ENCODE results near the gene ADGRL3.
"Not testable (repeated sequence)": the region's sequence is repeated elsewhere in the genome, so short reads cannot be mapped to it uniquely, and the experiment has no call there.

ADGRL3 gene

DNA sequence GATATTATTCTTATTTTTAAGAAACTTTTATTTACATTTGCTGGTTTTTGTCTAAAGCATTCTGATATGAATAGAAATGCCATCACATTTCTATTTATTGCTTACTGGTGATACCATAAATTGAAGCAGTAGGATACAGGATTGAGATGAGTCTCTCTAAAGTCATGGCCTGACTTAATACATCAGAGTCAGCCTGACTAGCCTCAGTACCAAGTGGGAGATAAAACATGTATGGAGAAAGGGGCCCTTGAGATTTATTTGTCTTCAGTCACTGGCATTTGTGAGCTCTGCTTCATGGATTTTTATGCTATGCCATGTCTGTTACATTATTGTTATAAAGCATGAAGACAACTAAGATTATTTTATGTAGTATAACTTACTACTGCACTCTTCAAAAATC is 465.5 kb downstream of the ADGRL3 start:
- no peak for DNase-seq

DNA sequence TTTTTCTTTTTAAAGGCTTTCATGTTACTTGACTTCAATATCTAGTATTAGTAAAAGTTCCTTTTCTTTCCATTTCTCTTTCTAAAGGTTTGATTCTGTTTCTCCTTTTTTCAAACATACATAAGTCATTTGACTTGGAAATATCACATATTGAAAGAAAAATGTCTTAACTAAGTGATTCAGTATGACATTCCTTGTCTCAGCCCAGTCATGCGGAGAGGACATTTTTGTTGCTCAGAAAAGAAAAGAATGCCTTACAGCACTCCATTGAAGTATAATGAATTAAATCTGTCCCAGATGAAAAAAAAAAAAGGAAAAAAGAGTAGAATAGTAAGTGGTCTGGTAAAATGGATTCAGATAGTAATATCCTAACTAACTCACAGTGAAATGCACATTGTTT is 466.1 kb downstream of the ADGRL3 start:
- DNase-seq, result no peak

DNA sequence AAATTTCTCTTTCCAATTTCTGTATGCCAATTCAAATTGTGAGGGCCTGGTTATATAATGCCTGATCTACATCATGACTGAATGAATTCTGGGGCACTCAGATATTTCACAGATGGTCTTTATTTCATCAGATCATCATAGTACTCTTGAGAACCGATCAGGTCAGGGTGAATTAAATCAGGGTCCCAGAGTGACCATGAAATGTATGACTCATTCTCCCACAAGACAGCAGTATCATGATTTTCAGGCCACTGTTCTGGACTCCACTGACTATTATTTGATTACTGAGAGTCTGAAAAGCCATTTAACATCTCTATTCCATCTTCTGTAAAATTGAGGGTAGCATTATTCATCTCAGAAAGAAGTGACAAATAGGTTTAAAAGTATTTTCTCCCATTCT is 471.5 kb downstream of the ADGRL3 start:
- no peak for DNase-seq

DNA sequence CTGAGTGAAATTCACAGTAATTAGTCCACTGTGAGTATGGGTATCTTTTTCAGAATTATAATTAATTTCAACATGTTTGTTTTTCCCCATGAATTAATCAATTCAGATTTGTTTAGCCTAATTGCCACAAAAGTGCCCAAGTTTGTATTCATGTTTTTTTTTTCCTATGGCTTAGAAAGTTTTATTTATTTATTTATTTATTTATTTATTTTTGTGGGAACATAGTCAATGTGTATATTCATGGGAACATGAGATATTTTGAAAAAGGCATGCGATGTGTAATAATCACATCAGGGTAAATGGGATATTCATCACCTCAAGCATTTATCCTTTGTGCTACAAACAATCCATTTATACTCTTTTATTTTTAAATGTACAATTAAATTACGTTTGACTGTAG is 475.3 kb downstream of the ADGRL3 start:
- no peak for DNase-seq

DNA sequence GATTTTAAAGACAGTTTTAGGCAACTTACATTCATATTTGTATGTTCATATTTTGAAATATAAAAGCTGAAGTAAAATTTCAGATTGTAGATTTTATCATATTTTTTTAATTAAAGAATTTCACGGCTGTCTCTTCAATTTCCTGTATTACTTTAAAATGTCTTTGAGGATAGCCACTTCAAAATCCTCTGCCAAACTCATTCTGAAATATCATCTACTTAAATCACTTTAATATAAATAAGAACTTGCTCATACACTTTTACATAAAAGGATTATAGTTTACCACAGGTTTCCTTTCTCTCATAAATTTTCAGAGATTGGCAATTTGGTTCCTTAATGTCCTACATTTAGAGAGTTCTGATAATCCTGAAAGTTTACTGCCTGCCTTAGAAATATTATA is 478.2 kb downstream of the ADGRL3 start:
- no peak for DNase-seq

DNA sequence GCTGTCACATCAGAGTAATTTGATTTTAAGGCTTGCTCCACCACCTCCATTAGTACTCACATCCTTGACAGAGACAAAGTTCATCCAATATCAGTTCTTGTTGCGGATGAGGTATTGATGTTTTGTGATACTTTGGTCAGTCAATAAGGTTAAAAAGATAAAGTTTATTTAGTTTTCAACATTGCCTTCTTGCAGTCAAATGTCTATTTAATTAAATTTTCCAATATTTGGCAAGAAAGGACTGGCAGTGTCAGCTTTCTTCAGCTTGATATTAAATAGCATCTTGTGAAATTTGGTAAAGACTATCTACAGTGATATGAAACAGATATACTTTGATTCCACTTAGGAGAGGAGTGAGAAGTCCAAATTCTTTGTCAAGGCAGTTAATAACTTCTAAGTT is 493.4 kb downstream of the ADGRL3 start:
- no peak for DNase-seq

DNA sequence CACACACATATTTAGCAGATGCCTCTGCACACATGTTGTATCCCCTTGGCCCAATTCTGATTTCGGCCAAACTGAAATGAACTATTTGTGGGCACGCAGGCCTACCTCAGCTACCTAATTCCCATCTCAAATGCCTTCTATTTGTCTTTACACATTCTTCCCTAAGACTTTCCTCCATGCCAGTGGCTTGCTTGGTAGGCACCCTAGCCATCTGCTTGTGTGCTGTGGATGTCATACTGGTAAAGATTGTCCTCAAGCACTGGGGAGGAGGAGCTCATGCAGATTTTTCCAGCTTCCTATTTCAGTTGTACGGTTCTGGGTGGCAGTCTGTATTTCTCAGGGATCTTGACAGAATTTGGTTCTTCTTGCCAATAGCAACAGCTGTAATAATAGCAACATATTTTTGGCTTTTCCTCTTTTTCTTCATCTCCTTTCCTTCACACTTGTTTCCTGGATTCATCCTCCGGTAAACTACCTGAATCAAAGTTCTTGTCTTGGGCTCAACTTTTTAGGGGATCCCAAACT is 514.3 kb downstream of the ADGRL3 start:
- DNase-seq, result no peak

DNA sequence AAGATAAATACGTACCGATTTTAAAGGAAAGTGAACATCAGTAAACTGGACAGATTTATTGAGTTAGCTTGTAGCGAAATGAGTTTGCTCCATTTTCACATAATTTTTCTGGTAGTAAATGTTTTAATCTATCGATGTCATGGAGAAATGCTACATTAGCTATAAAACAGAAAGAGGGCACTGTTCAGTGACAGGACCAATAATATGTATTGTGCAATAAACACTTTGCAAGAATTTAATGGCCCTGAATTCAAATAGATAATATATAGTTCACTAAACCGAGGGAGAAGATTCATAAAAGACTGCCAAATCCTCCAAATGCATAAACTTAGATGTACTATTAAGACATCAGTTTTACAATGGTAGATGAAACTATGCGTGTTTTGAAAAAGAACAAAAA is 516.3 kb downstream of the ADGRL3 start:
- DNase-seq, result no peak

DNA sequence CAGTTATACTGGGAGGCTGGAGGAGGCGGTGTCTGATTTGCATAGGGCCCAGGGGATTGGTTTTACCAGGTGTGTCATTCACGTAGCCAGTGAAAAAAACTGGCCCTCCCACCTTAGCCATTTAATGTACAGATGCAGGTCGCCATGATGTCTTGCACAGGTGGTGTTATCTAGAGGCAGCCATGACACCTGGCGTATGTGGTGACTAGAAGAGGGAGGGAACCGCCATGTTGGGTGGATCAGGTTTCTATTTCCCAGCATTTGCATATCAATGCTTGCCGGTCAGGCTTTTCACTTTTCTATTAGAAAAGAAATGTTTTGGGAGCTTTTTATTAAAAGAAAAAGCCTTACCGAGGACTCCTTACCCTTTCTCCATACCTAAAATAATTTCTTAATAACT is 523.4 kb downstream of the ADGRL3 start:
- DNase-seq, result no peak

DNA sequence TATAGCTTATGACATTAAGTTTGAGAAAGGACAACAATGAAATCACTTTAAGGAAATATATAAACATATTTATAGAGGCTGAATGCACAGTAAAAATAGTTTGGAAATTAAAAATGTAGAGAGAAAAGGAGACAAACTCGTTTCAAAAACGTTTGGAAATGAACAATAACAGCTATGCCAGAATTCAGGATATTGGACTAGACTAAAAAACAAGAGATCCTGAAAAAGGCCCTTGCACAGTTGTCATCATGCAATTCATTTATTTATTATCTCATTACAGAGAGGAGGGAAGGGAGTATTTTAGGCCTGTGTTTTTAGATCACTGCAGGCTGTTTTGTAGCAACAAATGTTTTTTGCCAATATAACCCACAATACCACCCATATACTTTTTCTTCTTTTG is 527.2 kb downstream of the ADGRL3 start:
- no peak for DNase-seq

DNA sequence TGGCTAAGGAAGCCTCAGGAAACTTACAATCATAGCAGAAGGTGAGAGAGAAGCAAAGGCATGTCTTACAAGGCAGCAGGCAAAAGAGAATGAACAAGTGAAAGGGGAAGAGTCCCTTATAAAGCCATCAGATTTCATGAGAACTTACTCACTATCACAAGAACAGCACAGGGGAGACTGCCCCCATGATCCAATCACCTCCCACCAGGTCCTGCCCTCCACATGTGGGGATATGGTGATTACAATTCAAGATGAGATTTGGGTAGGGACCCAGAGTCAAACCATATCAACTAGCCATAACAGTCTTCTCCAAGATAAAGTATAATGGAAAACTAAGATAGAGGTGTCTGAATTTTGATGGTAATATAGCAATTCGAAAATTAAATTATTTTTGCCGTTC is 534.3 kb downstream of the ADGRL3 start:
- no peak for DNase-seq

DNA sequence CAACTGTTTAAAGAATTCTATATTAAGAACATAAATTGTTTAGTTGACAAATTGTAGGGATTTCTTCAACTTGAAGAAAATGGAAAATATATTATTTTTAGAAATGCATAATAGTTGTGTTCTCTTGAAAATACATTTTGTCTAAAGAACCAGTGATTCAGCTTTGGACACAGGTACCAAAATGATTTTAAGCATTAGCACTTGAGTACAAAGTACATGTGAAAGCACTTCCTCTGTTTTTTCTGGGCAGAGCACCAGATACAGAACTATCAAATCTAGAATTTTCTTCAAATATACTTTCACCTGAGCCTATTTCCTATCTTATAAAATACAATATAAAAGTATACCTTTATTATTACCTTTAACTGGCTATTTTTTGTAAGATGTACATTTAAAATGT is 539.8 kb downstream of the ADGRL3 start:
- no peak for DNase-seq

DNA sequence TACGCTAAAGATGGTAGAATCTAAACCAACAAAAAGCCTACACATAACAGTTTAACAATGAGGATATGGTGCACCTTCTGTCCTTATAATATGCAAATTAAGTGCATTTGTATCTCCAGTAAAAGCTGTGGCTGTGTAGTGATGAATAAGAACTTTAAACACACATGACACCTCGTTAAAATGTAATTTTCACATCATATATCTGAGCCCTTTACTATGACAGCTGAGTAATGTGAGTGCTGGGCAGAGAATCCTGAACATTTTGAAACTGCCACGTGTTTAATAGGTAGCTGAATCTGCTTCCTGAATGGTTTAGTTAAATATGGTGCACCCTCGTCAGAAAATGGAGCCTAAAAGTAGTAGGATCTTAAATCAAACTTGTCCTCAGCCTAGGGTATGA is 540.8 kb downstream of the ADGRL3 start:
- DNase-seq, result no peak

DNA sequence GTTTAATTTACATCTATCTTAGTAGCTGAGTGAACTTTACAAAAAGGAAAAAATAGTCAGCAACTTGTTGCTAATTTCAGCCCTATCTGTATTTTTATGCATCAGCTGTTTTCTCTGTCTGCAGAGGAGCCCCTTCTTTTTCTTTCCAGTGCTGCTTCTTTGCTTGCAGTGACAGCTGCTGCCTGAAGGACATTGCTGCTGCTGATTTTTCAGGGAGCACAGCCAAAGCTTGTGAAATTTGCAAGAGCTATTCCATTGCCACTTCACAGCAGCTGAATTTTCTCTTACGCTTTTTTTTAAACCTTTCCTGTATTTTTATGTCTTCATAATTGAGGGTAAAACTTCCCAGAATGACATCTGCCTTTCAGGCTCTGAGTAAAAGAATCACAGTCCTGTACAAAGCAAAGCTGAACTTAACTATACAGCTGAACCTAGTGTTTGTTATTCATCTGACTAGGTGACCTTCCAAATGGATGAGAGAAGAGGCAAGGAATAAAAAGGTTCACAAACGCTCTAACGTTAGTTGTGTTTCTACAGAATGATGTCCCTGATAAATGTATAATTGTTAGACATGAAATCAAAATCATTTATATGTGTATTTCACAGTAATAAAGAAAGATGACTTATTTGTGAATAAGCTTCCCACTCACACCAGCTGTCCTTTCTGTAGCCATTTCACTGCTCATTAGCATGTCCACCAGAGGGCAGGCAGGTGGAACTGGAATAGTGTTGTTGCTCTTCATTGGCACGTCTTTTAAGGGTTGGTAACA is 541.4 kb downstream of the ADGRL3 start:
- no peak for DNase-seq

DNA sequence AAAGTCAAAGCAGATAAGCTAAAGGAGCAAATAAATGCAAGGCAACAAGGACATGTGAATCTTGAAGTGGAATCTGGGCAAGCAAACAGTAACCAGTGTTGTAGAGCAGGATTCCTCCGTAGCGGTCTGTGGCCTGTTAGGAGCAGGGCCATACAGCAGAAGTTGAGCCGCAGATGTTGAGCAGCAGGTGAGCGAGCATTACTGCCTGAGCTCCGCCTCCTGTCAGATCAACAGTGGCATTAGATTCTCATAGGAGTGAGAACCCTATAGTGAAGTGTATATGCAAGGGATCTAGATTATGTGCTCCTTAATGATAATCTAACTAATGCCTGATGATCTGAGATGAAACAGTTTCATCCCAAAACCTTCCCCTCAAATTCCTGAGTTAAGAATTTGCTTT is 550.7 kb downstream of the ADGRL3 start:
- DNase-seq, result no peak

DNA sequence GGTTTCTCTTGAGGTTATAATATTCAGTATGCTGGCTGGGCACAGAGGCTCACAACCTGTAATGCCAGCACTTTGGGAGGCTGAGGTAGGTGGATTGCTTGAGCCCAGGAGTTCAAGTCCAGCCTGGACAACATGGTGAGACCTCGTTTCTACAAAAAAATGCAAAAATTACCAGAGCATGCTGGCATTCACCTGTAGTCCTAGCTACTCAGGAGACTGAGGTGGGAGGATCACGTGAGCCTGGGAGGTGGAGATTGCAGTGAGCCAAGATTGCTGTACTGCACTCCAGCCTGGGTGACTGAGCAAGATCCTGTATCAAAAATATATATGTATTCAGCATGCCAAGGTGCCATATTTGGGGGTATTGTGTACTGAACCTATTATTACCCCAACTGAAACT is 552.5 kb downstream of the ADGRL3 start:
- no peak for DNase-seq

DNA sequence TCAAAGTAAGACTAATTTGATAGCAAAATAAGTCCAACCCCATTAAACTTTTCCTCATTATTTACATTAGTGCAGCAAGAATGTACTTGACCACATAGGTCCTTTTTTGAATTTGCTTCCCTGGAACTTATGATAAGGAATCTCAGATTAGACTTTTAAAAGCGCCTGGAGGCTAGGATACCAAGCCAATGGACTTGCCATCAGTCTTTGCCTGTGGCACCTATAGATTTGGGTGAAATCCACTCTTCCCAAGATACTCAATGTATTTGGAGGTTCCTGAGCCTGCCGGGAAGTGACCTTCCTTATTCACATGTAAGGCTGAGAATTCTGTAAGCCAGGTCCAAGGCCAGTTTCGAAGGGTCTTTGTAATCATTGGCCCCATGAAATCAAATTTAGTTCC is 553.6 kb downstream of the ADGRL3 start:
- DNase-seq, result no peak

DNA sequence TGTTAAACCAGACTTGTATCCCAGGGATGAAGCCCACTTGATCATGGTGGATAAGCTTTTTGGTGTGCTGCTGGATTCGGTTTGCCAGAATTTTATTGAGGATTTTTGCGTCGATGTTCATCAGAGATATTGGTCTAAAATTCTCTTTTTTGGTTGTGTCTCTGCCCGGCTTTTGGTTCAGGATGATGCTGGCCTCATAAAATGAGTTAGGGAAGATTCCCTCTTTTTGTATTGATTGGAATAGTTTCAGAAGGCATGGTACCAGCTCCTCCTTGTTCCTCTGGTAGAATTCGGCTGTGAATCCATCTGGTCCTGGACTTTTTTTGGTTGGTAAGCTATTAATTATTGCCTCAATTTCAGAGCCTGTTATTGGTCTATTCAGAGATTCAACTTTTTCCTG is 556.8 kb downstream of the ADGRL3 start:
- not testable (repeated sequence) for DNase-seq

DNA sequence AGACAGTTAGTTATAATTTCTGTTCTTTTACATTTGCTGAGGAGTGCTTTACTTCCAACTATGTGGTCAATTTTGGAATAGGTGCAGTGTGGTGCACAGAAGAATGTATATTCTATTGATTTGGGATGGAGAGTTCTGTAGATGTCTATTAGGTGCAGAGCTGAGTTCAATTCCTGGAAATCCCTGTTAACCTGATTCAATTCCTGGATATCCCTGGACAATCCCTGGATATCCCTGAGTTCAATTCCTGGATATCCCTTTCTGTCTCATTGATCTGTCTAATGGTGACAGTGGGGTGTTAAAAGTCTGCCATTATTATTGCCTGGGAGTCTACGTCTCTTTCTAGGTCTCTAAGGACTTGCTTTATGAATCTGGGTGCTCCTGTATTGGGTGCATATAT is 557.9 kb downstream of the ADGRL3 start:
- DNase-seq, result not testable (repeated sequence)

DNA sequence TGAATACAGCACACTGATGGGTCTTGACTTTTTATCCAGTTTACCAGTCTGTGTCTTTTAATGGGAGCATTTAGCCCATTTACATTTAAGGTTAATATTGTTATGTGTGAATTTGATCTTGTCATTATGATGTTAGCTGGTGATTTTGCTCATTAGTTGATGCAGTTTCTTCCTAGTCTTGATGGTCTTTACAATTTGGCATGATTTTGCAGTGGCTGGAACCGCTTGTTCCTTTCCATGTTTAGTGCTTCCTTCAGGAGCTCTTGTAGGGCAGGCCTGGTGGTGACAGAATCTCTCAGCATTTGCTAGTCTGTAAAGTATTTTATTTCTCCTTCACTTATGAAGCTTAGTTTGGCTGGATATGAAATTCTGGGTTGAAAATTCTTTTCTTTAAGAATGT is 558.5 kb downstream of the ADGRL3 start:
- not testable (repeated sequence) for DNase-seq

DNA sequence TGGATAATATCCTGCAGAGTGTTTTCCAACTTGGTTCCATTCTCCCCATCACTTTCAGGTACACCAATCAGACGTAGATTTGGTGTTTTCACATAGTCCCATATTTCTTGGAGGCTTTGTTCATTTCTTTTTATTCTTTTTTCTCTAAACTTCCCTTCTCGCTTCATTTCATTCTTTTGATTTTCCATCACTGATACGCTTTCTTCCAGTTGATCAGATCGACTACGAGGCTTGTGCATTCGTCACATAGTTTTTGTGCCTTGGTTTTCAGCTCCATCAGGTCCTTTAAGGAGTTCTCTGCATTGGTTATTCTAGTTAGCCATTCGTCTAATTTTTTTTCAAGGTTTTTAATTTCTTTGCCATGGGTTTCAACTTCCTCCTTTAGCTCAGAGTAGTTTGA is 559.1 kb downstream of the ADGRL3 start:
- not testable (repeated sequence) for DNase-seq

DNA sequence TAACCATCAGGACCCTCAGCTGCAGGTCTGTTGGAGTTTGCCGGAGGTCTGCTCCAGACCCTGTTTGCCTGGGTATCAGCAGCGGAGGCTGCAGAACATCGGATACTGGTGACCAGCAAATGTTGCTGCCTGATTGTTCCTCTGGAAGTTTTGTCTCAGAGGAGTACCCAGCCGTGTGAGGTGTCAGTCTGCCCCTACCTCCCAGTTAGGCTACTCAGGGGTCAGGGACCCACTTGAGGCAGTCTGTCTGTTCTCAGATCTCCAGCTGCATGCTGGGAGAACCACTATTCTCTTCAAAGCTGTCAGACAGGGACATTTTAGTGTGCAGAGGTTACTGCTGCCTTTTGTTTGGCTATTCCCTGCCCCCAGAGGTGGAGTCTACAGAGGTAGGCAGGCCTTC is 559.8 kb downstream of the ADGRL3 start:
- DNase-seq, result not testable (repeated sequence)

DNA sequence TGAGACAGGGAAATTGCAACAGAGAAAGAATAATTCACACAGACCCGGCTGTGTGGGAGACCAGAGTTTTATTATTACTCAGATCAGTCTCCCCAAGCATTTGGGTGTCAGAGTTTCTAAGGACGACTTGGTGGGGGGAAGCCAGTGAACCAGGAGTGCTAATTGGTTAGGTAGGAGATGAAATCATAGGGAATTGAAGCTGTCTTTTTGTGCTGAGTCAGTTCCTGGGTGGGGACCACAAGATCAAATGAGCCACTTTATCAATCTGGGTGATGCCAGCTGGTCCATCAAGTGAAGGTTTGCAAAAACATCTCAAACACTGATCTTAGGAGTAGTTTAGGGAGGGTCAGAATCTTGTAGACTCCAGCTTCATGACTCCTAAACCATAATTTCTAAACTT is 560.7 kb downstream of the ADGRL3 start:
- no peak for DNase-seq

DNA sequence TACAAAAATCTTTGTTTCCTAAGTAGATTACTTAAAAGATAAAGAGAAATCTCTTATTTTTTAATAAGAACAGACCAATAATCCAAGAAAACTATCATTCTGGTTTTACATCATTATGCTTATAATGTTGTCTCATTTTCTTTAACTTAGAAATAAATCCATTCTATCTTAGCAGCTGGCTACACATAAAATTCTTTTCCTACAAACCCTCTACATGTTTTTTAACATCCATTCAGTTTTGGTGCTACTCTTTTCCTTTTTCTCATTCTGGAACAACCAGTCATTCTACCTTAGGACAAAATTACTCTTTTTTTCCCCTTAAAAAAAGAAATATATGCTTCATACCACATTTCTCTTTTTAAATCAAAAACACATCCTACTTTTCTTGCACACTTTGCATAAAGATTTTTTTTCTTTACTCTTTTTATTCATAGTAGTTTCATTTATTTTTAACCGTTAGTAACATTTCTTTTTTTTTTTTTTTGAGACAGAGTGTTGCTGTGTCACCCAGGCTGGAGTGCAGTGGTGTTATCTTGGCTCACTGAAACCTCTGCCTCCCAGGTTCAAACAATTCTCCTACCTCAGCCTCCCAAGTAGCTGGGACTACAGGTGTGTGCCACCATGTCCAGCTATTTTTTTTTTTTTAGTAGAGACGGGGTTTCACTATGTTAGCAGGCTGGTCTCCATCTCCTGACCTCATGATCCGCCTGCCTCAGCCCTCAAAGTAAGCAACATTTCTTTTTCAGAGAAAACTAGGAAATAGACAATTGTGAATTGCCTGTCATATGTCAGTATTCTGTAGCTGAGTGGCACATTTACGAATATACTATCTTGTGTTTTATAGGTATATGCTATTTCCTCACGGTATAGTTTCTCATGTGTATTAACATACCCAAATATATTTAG is 562.8 kb downstream of the ADGRL3 start:
- DNase-seq, result no peak
